K562 (cell line): ENCODE measurements around the gene MED17. TPM values are rescaled to one million over a fixed set of nuclear protein-coding genes. Genes with fewer than 3 reads are reported as not detected.

ENCODE experiments used
- polyA plus RNA-seq, 8 experiments: library from polyadenylated mRNA; depleted of rRNA in 4 of 8; stranded (reverse) in 5 of 8; unstranded in 3 of 8; fragments of >200 nt; fragmentation: Nextera tagmentation in 2 of 8; fragmentation: Illumina TruSeq in 1 of 8; extraction: Ambion mirVana in 2 of 8; extraction: Trizol in 1 of 8; gene quantifications; 2 replicates each; pipeline versions ENCODE4 v1.2.1 to v1.2.3, GENCODE V29; 2011 to 2014; ENCODE audit warnings: inconsistent platforms in 1 of 8, missing spikeins in 1 of 8
- small RNA-seq: library from RNA; depleted of rRNA; stranded (forward); fragments of <200 nt; gene quantifications from one replicate; pipeline ENCODE3, GENCODE V24; 2014
- total RNA-seq, 7 experiments: library from RNA; depleted of rRNA in 6 of 7; stranded (reverse); fragments of >200 nt in 6 of 7; fragmentation: Illumina TruSeq in 2 of 7; extraction: Trizol in 2 of 7; gene quantifications; 2 replicates each; pipeline versions ENCODE4 v1.2.1 to v1.2.3, GENCODE V29; 2011 to 2021; ENCODE audit warnings: low replicate concordance in 1 of 7

Gene MED17
- total and polyA plus RNA-seq, 9 of the 15 experiments (the other 6 are each of a cell fraction or from before 2014, with no cell fraction given), result 6.7 to 34.7 (median 26.8) TPM

Small RNA genes within 50 kb of the gene (small RNA-seq; reads per million reads assigned to genes)
- gene RF00019 (not detected), gene SNORA40 (not detected)

Other genes with a start within 250 kb of the MED17 start
- 15.3 and 36.6 TPM in 2 replicates for gene SMCO4, start 240.9 kb upstream of the MED17 start, total RNA-seq (2014; rRNA removed)
- 16.0 and 19.1 TPM in 2 replicates for gene SMCO4, start 240.9 kb upstream of the MED17 start, total RNA-seq (2014; rRNA removed; fragmentation: Illumina TruSeq; extraction: Trizol)
- 14.1 and 21.1 TPM in 2 replicates for gene SMCO4, start 240.9 kb upstream of the MED17 start, total RNA-seq (2015; rRNA removed; fragmentation: Illumina TruSeq; extraction: Trizol)
- gene SMCO4, start 240.9 kb upstream of the MED17 start, total RNA-seq (2021), result 16.9 and 18.5 TPM in 2 replicates
- gene SMCO4, start 240.9 kb upstream of the MED17 start, polyA plus RNA-seq (2011; rRNA removed), result 9.5 and 11.5 TPM in 2 replicates
- gene SMCO4, start 240.9 kb upstream of the MED17 start, polyA plus RNA-seq (2014; fragmentation: Illumina TruSeq; extraction: Trizol), result 15.4 and 22.3 TPM in 2 replicates
- gene SMCO4, start 240.9 kb upstream of the MED17 start, polyA plus RNA-seq (2014; fragmentation: Nextera tagmentation; extraction: Ambion mirVana), result 1 to 10 TPM; 1.8 to 2.2 TPM
- 18.3 and 27.8 TPM in 2 replicates for gene SMCO4, start 240.9 kb upstream of the MED17 start, polyA plus RNA-seq (2014; rRNA removed)
- gene CEP295, start 122.6 kb upstream of the MED17 start, total RNA-seq (2014; rRNA removed), result 26.5 and 27.1 TPM in 2 replicates
- 41.8 and 47.5 TPM in 2 replicates for gene CEP295, start 122.6 kb upstream of the MED17 start, total RNA-seq (2014; rRNA removed; fragmentation: Illumina TruSeq; extraction: Trizol)
- 41.7 and 46.9 TPM in 2 replicates for gene CEP295, start 122.6 kb upstream of the MED17 start, total RNA-seq (2015; rRNA removed; fragmentation: Illumina TruSeq; extraction: Trizol)
- gene CEP295, start 122.6 kb upstream of the MED17 start, total RNA-seq (2021), result 22.1 and 22.2 TPM in 2 replicates
- gene CEP295, start 122.6 kb upstream of the MED17 start, polyA plus RNA-seq (2011; rRNA removed), result 28.5 and 31.5 TPM in 2 replicates
- gene CEP295, start 122.6 kb upstream of the MED17 start, polyA plus RNA-seq (2014; fragmentation: Illumina TruSeq; extraction: Trizol), result 24.9 and 30.0 TPM in 2 replicates
- 10 to 100 TPM in 1 of 2 experiments, 1 to 10 TPM in 1; 6.0 to 10.9 TPM for gene CEP295, start 122.6 kb upstream of the MED17 start, polyA plus RNA-seq (2014; fragmentation: Nextera tagmentation; extraction: Ambion mirVana)
- gene CEP295, start 122.6 kb upstream of the MED17 start, polyA plus RNA-seq (2014; rRNA removed), result 16.3 and 22.8 TPM in 2 replicates
- gene TAF1D, start 42.8 kb upstream of the MED17 start, total RNA-seq (2014; rRNA removed), result 155 and 182 TPM in 2 replicates
- 313 and 326 TPM in 2 replicates for gene TAF1D, start 42.8 kb upstream of the MED17 start, total RNA-seq (2014; rRNA removed; fragmentation: Illumina TruSeq; extraction: Trizol)
- 301 and 347 TPM in 2 replicates for gene TAF1D, start 42.8 kb upstream of the MED17 start, total RNA-seq (2015; rRNA removed; fragmentation: Illumina TruSeq; extraction: Trizol)
- gene TAF1D, start 42.8 kb upstream of the MED17 start, total RNA-seq (2021), result 189 and 193 TPM in 2 replicates
- 208 and 270 TPM in 2 replicates for gene TAF1D, start 42.8 kb upstream of the MED17 start, polyA plus RNA-seq (2011; rRNA removed)
- 203 and 250 TPM in 2 replicates for gene TAF1D, start 42.8 kb upstream of the MED17 start, polyA plus RNA-seq (2014; fragmentation: Illumina TruSeq; extraction: Trizol)
- 100 to 1,000 TPM; 122 to 123 TPM for gene TAF1D, start 42.8 kb upstream of the MED17 start, polyA plus RNA-seq (2014; fragmentation: Nextera tagmentation; extraction: Ambion mirVana)
- gene TAF1D, start 42.8 kb upstream of the MED17 start, polyA plus RNA-seq (2014; rRNA removed), result 245 and 293 TPM in 2 replicates
- 12.0 and 13.4 TPM in 2 replicates for gene C11orf54, start 42.6 kb upstream of the MED17 start, total RNA-seq (2014; rRNA removed)
- gene C11orf54, start 42.6 kb upstream of the MED17 start, total RNA-seq (2014; rRNA removed; fragmentation: Illumina TruSeq; extraction: Trizol), result 23.1 and 30.5 TPM in 2 replicates
- gene C11orf54, start 42.6 kb upstream of the MED17 start, total RNA-seq (2015; rRNA removed; fragmentation: Illumina TruSeq; extraction: Trizol), result 15.3 and 16.8 TPM in 2 replicates
- gene C11orf54, start 42.6 kb upstream of the MED17 start, total RNA-seq (2021), result 13.1 and 15.6 TPM in 2 replicates
- gene C11orf54, start 42.6 kb upstream of the MED17 start, polyA plus RNA-seq (2011; rRNA removed), result 26.7 and 33.0 TPM in 2 replicates
- 24.3 and 25.0 TPM in 2 replicates for gene C11orf54, start 42.6 kb upstream of the MED17 start, polyA plus RNA-seq (2014; fragmentation: Illumina TruSeq; extraction: Trizol)
- gene C11orf54, start 42.6 kb upstream of the MED17 start, polyA plus RNA-seq (2014; fragmentation: Nextera tagmentation; extraction: Ambion mirVana), result 10 to 100 TPM; 31.5 to 31.7 TPM
- 15.9 and 18.3 TPM in 2 replicates for gene C11orf54, start 42.6 kb upstream of the MED17 start, polyA plus RNA-seq (2014; rRNA removed)
- not detected in 2 replicates for gene VSTM5, start 66.3 kb downstream of the MED17 start, total RNA-seq (2014; rRNA removed)
- gene VSTM5, start 66.3 kb downstream of the MED17 start, total RNA-seq (2014; rRNA removed; fragmentation: Illumina TruSeq; extraction: Trizol), result not detected in 2 replicates
- not detected in 2 replicates for gene VSTM5, start 66.3 kb downstream of the MED17 start, total RNA-seq (2015; rRNA removed; fragmentation: Illumina TruSeq; extraction: Trizol)
- not detected in 2 replicates for gene VSTM5, start 66.3 kb downstream of the MED17 start, total RNA-seq (2021)
- not detected in 2 replicates for gene VSTM5, start 66.3 kb downstream of the MED17 start, polyA plus RNA-seq (2011; rRNA removed)
- gene VSTM5, start 66.3 kb downstream of the MED17 start, polyA plus RNA-seq (2014; fragmentation: Illumina TruSeq; extraction: Trizol), result not detected in 2 replicates
- gene VSTM5, start 66.3 kb downstream of the MED17 start, polyA plus RNA-seq (2014; fragmentation: Nextera tagmentation; extraction: Ambion mirVana), result under 1 TPM in 1 of 2 experiments, not detected in 1; 0.01 TPM
- not detected in 2 replicates for gene VSTM5, start 66.3 kb downstream of the MED17 start, polyA plus RNA-seq (2014; rRNA removed)
- gene HEPHL1, start 237.1 kb downstream of the MED17 start, total RNA-seq (2014; rRNA removed), result not detected in 2 replicates
- gene HEPHL1, start 237.1 kb downstream of the MED17 start, total RNA-seq (2014; rRNA removed; fragmentation: Illumina TruSeq; extraction: Trizol), result not detected in 2 replicates
- 0.04 TPM in 1 of 2 replicates, not detected in the other for gene HEPHL1, start 237.1 kb downstream of the MED17 start, total RNA-seq (2015; rRNA removed; fragmentation: Illumina TruSeq; extraction: Trizol)
- not detected in 2 replicates for gene HEPHL1, start 237.1 kb downstream of the MED17 start, total RNA-seq (2021)
- gene HEPHL1, start 237.1 kb downstream of the MED17 start, polyA plus RNA-seq (2011; rRNA removed), result 0.01 TPM in 1 of 2 replicates, not detected in the other
- gene HEPHL1, start 237.1 kb downstream of the MED17 start, polyA plus RNA-seq (2014; fragmentation: Illumina TruSeq; extraction: Trizol), result not detected in 2 replicates
- gene HEPHL1, start 237.1 kb downstream of the MED17 start, polyA plus RNA-seq (2014; fragmentation: Nextera tagmentation; extraction: Ambion mirVana), result not detected
- 0.01 TPM in 1 of 2 replicates, not detected in the other for gene HEPHL1, start 237.1 kb downstream of the MED17 start, polyA plus RNA-seq (2014; rRNA removed)